ENCODE measurements around the gene PSMC1.

- no peak for TF ChIP-seq CTCF (IDR thresholded peaks at IDR 0.05)
- TF ChIP-seq POLR2A (IDR thresholded peaks at IDR 0.05), result no peak
Observed at GRCh38 chr14:90288651-90289355, 32.5 kb downstream of the PSMC1 start.
